Stomach (tissue), 9 donors: ENCODE measurements around the gene SEMA4B. TPM values are rescaled to one million over a fixed set of nuclear protein-coding genes. Genes with fewer than 3 reads are reported as not detected.

Experiments used
- DNase-seq, 2 donors: peaks; one replicate each; pipeline versions ENCODE4 v3.0.0 to v3.0.0-alpha.2; 2013 to 2019
- H3K27ac ChIP-seq, 5 donors: fragments of 200-600 bp in 4 of 5; sonication (generic) in 4 of 5; one replicate each; pipeline ENCODE4 v1.5.1; 2013 to 2019; ENCODE audit warnings: mild to moderate bottlenecking in 1 of 5, moderate library complexity in 1 of 5
- H3K27me3 ChIP-seq, 3 donors: fragments of 200-600 bp; sonication (generic); one replicate each; pipeline ENCODE4 v1.5.1; 2017 to 2019; ENCODE audit warnings: mixed run types in 1 of 3
- H3K36me3 ChIP-seq, 4 donors: fragments of 200-600 bp; sonication (generic); 1 replicate in 3 of 4; 2 replicates in 1 of 4; pipeline ENCODE4 v1.5.1; 2016 to 2019
- H3K4me1 ChIP-seq, 4 donors: fragments of 200-600 bp; sonication (generic); one replicate each; pipeline ENCODE4 v1.5.1; 2016 to 2019
- H3K4me3 ChIP-seq, 4 donors: fragments of 200-600 bp; sonication (generic) in 3 of 4; one replicate each; pipeline ENCODE4 v1.5.1; 2016 to 2019; ENCODE audit warnings: mild to moderate bottlenecking in 1 of 4
- H3K9me3 ChIP-seq, 4 donors: fragments of 200-600 bp; sonication (generic); one replicate each; pipeline ENCODE4 v1.5.1; 2016 to 2019
- CTCF ChIP-seq, 7 experiments: fragments of 450-650 bp in 4 of 7; fragments of 200-600 bp in 3 of 7; sonication (generic) in 3 of 7; IDR thresholded peaks; one replicate each; pipeline ENCODE4 v1.5.1; 2016 to 2019; ENCODE audit warnings: antibody characterized with exemption in 7 of 7, control low read depth in 2 of 7, mild to moderate bottlenecking in 1 of 7
- EP300 ChIP-seq: sonication (generic); formaldehyde crosslinking; IDR thresholded peaks from one replicate; pipeline ENCODE4 v1.6.1; 2017; ENCODE audit warnings: antibody characterized with exemption
- POLR2A ChIP-seq, 4 donors: fragments of 450-650 bp; IDR thresholded peaks; one replicate each; pipeline ENCODE4 v1.6.1; 2016; ENCODE audit warnings: antibody characterized with exemption in 4 of 4, control low read depth in 2 of 4, mild to moderate bottlenecking in 1 of 4, moderate library complexity in 1 of 4
- POLR2AphosphoS5 ChIP-seq, 3 donors: sonication (generic); formaldehyde crosslinking; IDR thresholded peaks; one replicate each; pipeline ENCODE4 v1.6.1; 2016; ENCODE audit warnings: antibody characterized with exemption in 3 of 3
- WGBS, 5 donors: extraction: QIAGEN DNeasy Blood & Tissue Kit in 3 of 5; methylation state at CpG; one replicate each; pipeline versions ENCODE4 v1.1.5 to v1.1.7; 2013 to 2018; 5-methylcytosine and 5-hydroxymethylcytosine counted together
- intact Hi-C: fragments of 100-400 bp; cut with DNase I; formaldehyde crosslinking; loops from one replicate; pipeline ENCODE4 v1.15.1; 2023; ENCODE audit warnings: low total_unique reads
- polyA plus RNA-seq, 3 donors: library from polyadenylated mRNA; stranded (reverse); fragments of 200-250 nt; gene quantifications; one replicate each; pipeline ENCODE4 v1.2.3, GENCODE V29; 2013
- total RNA-seq, 5 donors: library from RNA; depleted of rRNA; stranded (reverse); fragments of >200 nt; gene quantifications; one replicate each; pipeline versions ENCODE4 v1.1.0 to v1.2.3, GENCODE V29; 2014 to 2016
- donor health status: healthy with polysubstance abuse.
- donor health status: Bipolar disorder and iron deficiency.
- donor health status: healthy.

SEMA4B gene
- total and polyA plus RNA-seq, 8 donors = 11.3 to 199 (median 53.2) TPM

DNA sequence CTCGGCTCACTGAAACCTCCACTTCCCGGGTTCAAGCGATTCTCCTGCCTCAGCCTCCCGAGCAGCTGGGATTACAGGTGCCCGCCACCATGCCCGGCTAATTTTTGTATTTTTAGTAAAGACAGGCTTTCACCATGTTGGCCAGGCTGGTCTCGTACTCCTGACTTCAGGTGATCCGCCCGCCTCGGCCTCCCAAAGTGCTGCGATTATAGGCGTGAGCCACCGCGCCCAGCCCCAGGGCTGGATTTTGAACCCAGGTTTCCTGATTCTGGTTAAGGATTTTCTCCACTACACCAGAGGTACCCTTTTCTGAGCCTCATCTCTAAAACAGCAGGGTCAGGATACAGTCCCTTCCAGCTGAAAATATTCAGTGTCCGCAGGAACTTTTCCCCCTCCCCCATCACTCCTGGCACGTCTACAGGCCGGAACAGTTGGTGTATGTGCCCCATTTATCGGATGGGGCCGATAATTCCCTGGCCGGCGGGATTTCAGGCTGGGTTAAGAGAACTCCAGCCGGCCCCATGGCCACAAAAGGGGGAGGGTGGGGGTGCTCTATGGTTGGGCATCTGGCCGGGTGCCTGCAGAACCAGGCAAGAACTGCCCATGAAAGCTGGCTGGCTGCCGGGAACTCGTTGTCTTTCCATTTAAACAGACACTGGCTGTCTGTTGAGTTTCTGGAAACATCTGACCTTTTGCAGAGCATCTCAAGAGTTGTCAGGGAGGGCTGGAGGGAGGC, 26.8 kb upstream of the SEMA4B start:
- TF ChIP-seq POLR2A (IDR thresholded peaks at IDR 0.05) (no peak), EP300 (peak; percentile 86), CTCF (IDR thresholded peaks at IDR 0.05) (no peak), POLR2AphosphoS5 (IDR thresholded peaks at IDR 0.05) (peak; percentile 31 to 57 (median 45))
- H3K36me3 ChIP-seq = no peaks in the 10 kb centered on the region
- peak overlapping the region in 1 of 4 donors; percentile 6 for H3K4me3 ChIP-seq
- peaks cover 14 to 26% (median 19%) of the 10 kb centered on the region in 4 donors for H3K4me1 ChIP-seq
- peak overlapping the region; percentile 44 to 88 (median 78) for H3K27ac ChIP-seq
- intact Hi-C loops = no loop called here
- DNase-seq = peak; percentile 83 to 89
- 63 to 68% (median 65%) methylated on average over 20 to 25 of the region's 25 CpGs for WGBS, 5 donors
- no peaks in the 10 kb centered on the region for H3K9me3 ChIP-seq
- H3K27me3 ChIP-seq = no peaks in the 10 kb centered on the region

GRCh38 chr15:90177012-90177411, 24.1 kb upstream of the SEMA4B start:
- Histone ChIP-seq H3K27ac (no peak overlapping the region), H3K4me1 (peaks cover 14 to 26% (median 19%) of the 10 kb centered on the region in 4 donors), H3K36me3 (no peaks in the 10 kb centered on the region), H3K27me3 (no peaks in the 10 kb centered on the region), H3K4me3 (no peak overlapping the region), H3K9me3 (no peaks in the 10 kb centered on the region)
- no peak for DNase-seq
- no peak for TF ChIP-seq EP300
- TF ChIP-seq CTCF (IDR thresholded peaks at IDR 0.05) = no peak
- TF ChIP-seq POLR2AphosphoS5 (IDR thresholded peaks at IDR 0.05) = no peak
- intact Hi-C loops = no loop called here
- WGBS, 5 donors = 88 to 97% (median 93%) methylated on average over 9 of the region's 9 CpGs

DNA sequence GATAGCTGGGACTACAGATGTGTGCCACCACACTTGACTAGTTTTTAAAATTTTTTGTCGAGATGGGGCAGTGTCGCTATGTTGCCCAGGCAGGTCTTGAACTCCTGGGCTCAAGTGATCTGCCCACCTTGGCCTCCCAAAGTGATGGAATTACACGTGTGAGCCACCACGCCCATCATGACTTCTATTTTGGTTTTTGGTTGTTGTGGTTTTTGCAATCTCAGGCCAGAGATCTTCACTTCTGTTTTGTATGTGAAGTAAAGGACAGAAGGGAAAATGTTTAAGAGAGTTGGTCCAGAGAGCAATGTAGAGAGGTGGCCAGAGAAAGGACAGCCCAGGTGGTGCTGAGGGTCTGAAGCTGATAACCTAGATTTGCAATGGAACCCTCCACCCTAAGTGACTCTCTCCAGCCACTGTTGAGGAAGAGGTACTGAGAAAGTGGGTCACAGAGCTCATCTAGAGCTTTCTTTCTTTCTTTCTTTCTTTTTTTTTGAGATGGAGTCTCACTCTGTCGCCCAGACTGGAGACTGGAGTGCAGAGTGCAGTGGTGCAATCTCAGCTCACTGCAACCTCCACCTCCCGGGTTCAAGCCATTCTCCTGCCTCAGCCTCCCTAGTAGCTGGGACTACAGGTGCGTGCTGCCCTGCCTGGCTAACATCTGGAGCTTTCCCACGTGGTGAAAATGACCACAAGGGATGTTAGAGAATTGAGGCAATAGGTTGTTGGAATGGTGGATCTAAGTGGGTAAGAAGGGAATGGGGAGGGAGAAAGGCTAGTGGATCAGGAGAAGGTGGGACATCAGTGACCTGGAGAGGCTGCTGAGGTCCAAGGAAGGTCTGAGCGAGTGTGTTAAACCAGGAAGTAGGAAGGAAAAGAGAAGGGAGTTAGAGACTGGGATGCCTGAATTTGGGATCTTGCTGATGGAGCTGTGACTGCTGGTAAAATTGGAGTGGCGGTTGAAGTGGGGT, 22.4 kb upstream of the SEMA4B start:
- H3K9me3 ChIP-seq = no peaks in the 10 kb centered on the region
- H3K27ac ChIP-seq = no peak overlapping the region
- peaks cover 20 to 32% (median 29%) of the 10 kb centered on the region in 4 donors for H3K4me1 ChIP-seq
- no peaks in the 10 kb centered on the region for H3K27me3 ChIP-seq
- 70 to 76% (median 73%) methylated on average over 10 of the region's 10 CpGs for WGBS, 5 donors
- no peak for TF ChIP-seq CTCF (IDR thresholded peaks at IDR 0.05)
- no peak for TF ChIP-seq POLR2A (IDR thresholded peaks at IDR 0.05)
- no peak for TF ChIP-seq EP300
- no peak for TF ChIP-seq POLR2AphosphoS5 (IDR thresholded peaks at IDR 0.05)
- DNase-seq = no peak
- H3K36me3 ChIP-seq = no peaks in the 10 kb centered on the region
- intact Hi-C loops = no loop called here
- no peak overlapping the region for H3K4me3 ChIP-seq

- H3K27me3 ChIP-seq = no peaks in the 10 kb centered on the region
- no peak overlapping the region for H3K4me3 ChIP-seq
- no peaks in the 10 kb centered on the region for H3K36me3 ChIP-seq
- peak overlapping the region in 2 of 5 donors; percentile 17 to 97 for H3K27ac ChIP-seq
- intact Hi-C loops = no loop called here
- no peak for TF ChIP-seq EP300
- TF ChIP-seq POLR2A (IDR thresholded peaks at IDR 0.05) = no peak
- TF ChIP-seq CTCF (IDR thresholded peaks at IDR 0.05) = no peak
- no peak for TF ChIP-seq POLR2AphosphoS5 (IDR thresholded peaks at IDR 0.05)
- H3K4me1 ChIP-seq = peaks cover 15 to 38% (median 28%) of the 10 kb centered on the region in 4 donors
- DNase-seq = no peak
- 45 to 64% (median 59%) methylated on average over 2 of the region's 2 CpGs for WGBS, 5 donors
- H3K9me3 ChIP-seq = no peaks in the 10 kb centered on the region
Measured at GRCh38 chr15:90181776-90182175, 19.4 kb upstream of the SEMA4B start.
